Stimulated activated CD4-positive, alpha-beta T cell treated with anti-CD3 and anti-CD28 coated beads, Interleukin-15, amount 100 ng/mL, for 1 hour (primary cell): ENCODE data around the gene ADK.
"Not testable (repeated sequence)": the region's sequence is repeated elsewhere in the genome, so short reads cannot be mapped to it uniquely, and the experiment has no call there.

ENCODE experiments used
- DNase-seq, 2 donors: peaks; one replicate each; pipeline ENCODE4 v3.0.0-alpha.2; 2020; ENCODE audit warnings: low read depth in 1 of 2, low spot score in 1 of 2

Gene ADK

DNA sequence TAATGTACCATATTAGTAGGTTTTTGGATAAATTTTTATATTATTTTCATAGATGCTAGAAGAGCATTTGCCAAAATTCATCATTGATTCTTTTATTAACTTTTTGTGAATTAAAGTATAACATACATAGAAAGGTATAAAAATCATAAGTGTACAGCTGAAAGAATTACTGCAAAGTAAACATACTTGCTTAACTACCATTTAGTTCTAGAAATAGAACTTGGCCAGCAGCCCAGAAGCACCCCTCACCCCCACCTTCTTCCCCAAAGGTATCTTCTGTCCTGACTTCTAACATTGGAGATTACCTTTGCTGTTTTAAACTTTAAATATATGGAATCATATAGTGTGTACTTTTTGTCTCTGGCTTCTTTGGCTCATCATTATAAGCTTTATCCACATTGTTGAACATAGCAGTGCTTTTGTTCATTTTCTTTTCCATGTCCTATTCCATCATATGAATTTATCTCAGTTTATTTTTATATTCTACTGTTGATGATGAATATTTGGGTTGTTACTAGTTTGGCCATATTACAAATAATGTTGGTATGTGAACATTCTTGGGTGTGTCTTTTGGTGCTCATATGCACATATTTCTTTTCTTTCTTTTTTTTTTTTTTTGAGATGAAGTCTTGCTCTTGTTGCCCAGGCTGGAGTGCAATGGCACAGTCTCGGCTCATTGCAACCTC is 142.8 kb downstream of the ADK start:
- no peak for DNase-seq

DNA sequence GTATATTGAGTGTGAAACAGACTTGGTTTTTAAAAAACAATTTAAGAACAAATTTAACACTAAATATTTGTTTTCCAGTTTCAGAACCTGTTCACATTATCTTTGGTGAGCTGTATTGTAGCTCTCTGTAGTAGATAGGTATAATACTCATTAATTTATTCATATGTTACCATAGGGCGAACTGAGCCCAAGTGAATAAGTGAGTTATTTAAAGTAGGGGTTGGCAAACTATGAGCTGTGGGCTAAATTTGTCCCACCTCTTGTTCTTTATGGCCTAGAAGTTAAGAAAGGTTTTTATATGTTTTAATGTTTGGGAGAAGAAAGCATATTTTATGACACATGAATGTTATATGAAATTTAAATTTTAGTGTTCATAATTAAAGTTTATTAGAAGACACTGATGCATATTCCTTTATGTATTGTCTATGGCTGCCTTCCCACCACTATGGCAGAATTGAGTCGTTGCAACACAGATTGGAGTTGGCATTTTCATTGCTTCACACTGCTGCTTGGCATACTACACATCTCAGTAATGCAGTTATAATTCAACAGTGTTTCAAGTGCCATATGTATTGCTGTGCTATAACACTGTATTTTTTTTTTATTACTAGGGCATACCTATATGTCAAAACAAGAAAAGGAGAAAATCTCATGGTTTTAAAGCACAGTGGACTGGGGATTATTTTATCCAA is 146.5 kb downstream of the ADK start:
- no peak for DNase-seq

DNA sequence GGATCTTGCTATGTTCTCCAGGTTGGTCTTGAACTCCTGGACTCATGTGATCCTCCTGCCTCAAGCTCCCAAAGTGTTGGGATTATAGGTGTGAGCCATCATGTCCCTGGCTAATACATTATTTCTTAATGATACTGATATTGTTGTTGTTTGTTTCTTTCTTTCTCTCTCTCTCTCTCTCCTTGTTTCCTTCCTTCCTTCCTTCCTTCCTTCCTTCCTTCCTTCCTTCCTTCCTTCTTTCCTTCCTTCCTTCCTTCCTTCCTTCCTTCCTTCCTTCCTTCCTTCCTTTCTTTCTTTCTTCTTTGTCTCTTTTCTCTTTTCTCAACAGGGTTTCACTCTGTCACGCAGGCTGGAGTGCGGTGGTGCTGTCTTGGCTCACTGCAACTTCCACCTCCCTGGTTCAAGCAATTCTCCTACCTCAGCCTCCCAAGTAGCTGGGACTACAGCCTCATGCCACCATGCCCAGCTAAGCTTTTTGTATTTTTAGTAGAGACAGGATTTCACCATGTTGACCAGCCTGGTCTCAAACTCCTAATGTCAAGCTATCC is 149.1 kb downstream of the ADK start:
- not testable (repeated sequence) for DNase-seq

DNA sequence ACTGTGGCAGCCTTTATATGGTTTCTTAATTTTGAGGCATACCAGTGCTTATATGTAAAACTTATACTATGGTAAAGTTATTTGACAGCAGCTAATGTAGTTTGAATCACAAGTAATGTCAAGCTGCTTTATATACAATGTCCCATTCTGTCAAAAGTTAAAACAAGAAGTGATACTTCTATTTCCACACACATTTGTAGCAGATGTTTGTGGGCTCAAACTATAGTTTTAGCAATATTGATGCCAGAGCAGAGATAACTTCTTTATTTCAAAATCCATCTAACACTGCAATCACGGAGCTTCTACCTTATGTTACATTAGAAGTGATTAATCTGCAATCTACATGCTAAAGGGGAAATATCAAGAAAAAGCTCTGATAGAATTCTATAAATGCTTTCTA is 149.6 kb downstream of the ADK start:
- DNase-seq: no peak

DNA sequence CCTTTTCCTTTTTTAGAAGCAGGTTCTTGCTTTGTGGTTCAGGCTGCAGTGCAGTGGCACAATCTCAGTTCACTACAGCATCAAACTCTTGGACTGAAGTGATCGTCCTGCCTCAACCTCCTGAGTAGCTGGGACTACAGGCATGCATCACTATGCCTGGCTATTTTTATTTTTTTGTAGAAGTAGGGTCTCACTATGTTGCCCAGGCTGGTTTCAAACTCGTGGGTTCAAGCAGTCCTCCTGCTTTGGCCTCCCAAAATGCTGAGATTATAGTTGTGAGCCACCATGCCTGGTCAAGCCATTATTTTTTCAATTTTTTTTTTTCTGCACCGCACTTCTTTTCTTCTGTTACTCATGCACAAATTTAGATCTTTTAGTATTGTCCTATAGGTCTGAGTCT is 154.7 kb downstream of the ADK start:
- no peak for DNase-seq

DNA sequence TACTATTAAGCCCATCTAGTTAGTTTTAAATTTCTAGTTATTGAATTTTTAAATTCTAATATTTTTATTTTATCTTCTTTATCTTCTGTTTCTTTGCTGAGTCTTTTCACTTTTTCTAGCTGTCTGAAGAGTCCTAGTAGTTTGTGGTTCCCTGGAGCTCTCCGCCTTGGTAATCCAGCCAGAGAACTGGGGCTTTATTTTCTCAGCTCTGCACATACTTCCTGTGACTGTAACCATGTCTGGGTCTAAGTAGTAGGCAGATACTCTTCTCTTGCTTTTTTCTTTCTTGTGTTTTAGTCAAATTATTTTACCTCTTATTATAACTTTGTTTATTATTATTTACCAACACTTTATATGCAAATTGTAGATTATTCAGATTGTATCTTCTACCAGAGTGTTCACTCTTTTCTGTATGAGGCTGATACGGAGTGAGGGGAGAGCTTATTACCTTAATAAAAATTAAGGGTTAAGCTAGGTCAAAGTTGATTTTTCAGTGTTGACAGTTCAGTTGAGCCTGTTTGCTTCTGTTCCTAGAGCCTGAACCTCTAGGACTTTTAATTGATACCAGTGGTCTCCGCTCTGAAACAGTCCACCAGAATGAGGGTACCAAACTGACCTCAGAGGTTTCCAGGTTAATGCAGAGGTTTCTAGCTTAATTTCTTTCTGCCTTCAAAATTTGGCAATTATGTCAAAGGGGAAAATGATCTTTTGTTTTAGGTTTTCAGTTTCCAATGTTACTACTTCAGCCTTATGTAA is 155.4 kb downstream of the ADK start:
- no peak for DNase-seq

DNA sequence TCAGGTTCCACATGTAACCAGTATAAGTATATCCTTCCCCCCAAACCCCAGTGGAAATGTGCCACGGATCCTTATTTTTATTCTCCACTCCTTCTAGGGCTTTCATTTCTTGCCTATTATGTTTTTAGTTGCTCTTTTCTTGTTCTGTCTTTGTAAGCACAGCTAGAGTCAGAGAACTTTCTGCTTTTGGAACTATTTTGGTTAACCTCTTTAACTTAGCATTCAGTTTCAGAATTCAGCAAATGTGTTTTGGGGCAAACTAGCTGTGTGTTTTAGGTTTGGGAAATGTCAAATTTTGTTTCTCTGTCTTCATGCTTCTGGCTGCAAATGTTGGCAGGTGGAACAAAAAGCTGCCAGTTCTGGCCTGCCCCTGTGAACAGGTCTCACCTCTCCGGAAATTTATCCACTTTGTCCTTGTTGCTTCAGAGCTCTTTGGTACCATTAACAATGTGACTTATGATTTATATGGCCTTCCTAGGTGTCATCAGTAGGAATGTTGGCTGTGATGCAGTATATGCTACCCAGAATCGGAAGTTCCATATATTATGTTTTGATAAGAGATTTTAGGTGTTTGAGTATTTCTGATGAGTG is 156.1 kb downstream of the ADK start:
- no peak for DNase-seq

DNA sequence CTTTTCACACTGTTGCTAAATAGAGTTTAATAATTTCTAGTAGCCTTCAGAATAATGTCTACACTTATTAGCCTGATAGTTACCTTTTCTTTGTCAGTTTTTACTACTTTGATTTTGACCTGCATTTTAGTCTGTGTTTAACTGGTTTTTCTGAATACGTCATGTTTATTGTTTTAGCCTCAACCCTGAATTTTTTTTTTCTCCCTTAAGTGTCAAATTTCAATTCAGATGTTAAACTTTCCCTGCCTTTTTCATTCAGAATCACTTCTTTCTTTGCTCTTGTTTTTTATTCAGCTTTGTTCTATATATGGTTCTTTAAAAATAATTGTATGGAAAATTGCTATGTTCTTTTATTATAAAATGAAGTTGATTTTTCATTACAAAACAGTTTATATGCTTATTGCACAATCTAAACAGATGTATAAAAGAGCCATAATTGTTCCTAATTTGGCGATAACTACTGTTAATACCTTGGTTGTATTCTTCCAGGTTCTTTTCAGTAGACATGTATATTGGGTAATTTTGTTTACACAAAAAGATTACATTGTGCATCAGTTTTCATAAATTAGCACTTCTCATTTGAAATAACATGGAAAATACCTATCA is 159.7 kb downstream of the ADK start:
- no peak for DNase-seq

DNA sequence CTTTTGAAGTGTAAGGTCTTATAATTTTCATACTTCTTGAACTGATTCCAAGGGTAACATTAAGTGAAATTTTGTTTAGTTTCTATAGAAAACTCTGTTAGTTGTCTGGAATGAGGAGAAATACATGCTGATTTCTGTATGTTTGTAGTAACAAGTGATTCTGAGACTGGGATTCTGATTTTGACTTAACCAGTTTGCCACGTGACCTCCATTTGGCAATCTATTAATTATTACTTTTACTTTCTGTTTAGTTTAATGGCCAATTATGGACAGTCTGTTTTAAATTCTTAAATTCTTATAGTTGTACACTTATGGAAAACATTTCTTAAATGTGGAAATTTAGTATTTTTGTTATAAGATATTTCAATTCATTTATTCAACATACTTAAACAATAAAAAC is 163.1 kb downstream of the ADK start:
- no peak for DNase-seq

DNA sequence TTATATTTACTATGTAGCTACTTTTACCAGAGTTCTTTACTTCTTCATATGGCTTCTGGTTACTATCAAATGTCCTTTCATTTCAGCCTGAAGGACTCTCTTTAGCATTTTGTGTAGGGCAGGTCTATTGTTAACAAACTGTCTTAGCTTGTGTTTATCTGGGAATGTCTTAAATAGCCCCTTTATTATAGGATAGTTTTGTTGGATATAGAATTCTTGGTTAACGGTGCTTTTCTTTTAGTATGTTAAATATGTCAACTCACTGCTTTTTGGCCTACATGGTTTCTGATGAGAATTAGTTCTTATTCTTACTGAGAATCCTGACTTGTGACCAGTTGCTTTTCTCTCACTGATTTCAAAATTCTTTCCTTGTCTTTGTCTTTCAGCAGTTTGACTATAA is 169.0 kb downstream of the ADK start:
- no peak for DNase-seq

DNA sequence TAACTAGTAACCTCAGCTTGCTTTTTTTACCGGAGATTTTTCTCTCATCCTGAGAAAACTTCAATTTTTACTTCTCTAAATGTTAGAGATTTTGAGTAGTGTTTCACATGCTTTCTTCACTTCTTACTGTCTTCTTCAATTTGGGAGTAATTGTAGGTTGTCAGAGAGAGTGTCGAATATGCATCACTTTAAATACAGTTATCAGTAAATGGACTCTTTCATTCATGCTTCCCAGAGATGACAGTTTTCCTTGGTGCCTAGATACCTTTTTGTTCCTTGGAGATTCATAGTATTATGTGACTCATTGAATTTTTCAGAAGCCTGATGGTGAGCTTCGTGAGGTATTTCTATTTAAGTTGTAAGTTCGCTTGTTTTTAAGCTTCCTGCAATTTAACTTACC is 169.7 kb downstream of the ADK start:
- no peak for DNase-seq

DNA sequence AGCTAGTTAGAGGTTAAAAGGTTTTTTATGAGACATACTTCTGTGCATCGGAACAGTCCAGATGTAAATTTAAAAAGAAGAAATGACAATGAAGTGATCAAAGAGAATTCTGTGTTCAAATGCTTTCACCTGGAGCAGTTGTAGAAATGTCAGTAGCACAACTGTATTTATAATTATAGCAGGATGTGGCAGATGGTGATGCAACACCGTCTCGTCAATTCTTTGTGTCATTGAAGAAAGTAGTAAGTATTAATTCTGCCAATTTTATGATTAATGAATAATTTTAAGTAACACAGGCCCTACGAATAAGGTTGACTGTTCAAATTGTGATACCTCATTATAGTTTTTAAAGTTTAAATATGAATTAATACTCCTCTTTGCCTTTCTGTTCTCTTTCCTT is 171.1 kb downstream of the ADK start:
- no peak for DNase-seq

DNA sequence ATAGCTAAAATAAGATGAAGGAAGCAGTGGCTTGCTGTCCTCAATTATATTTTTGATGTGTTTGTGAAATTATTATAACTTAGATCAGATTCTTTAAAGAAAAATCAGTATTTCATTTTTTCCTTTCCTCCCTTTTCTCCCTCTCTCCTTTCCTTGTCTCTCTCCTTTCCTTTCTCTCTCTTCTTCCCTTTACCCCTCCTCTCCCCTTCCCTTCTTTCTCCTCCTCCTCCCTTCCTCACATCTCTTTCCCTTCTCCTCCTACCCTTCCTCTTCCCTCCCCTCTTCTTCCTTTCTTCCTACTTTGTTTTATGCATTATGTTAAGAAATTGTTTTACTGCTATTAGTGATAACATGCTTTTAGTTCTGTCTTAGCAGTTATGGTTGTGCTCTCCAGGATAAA is 171.5 kb downstream of the ADK start:
- no peak for DNase-seq

DNA sequence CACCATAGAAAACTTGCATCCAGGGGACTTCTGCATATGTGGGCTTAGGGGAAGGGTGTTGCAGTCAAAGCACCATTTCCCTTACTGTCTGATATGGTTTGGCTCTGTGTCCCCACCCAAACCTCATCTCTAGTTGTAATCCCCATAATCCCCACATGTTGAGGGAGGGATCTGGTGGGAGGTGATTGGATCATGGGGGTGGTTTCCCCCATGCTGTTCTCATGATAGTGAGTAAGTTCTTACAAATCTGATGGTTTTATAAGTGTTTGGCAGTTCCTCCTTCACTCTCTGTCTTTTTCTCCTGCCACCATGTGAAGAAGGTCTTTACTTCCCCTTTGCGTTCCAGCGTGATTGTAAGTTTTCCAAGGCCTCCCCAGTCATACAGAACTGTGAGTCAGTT is 177.4 kb downstream of the ADK start:
- no peak for DNase-seq

DNA sequence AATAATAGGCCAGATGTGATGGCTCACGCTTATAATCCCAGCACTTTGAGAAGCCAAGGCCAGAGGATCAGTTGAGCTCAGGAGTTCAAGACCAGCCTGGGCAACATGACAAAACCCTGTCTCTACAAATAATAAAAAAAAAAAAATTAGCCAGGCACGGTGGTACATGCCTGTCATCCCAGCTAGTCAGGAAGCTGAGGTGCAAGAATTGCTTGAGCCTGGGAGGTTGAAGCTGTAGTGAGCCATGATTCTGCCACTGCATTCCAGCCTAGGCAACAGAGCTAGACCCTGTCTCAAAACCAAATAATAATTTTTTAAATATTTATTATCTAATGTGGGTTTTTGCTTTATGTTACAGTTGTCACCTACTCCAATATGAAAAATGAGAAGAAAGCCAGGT is 178.9 kb downstream of the ADK start:
- DNase-seq: no peak

DNA sequence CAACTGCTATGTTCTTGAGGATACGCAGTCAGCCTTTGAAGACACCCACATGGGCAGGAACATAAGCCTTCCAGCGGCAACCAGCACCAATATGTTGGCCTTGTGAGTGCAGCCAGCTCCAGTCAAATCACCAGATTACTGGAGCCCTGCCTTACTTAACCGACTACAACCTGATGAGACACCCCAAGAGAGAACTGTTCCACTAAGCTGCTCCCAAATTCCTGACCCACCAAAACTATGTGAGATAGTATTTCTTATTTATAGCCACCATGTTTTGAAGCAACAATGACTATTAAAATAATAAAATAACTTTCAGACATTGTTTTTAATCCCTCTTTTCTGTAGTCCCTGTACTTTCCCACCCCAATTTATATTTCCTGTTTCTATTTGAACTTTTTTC is 179.6 kb downstream of the ADK start:
- no peak for DNase-seq

DNA sequence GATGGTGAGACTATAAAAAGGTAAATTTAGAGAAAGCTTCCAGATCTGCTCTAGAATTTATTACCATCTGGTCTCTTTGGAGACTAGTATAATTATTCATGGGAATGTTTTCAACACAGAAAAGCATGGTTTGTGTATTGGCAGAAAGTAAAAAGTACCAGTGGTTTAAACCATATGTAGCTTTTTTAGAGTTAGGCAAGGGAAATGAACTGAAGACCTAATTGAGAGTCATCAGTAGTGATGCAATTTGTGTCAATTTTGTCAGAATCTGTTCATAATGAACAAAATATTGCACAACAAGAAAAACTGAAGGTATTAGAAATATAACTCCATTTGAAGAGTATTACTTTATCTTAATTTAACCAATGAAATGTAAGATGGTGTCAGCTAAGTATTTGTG is 181.4 kb downstream of the ADK start:
- no peak for DNase-seq

DNA sequence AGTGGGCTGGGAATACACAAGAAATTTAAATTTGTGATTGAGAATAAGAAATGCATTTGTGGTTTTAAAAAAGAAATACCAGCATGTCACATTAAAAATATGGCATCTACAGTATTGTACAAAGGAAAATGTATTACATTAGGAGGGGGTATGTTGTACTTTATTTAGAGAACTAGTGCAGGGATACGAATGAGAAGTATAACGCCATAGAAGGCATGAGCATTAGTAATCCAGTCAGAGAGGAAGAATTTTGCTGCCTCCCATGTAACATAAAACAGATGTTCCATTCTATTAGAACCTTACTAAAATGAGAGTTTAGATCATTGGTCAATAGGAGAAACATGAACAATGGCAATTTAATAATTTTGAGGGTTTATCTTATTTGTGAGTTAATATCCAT is 182.2 kb downstream of the ADK start:
- no peak for DNase-seq

DNA sequence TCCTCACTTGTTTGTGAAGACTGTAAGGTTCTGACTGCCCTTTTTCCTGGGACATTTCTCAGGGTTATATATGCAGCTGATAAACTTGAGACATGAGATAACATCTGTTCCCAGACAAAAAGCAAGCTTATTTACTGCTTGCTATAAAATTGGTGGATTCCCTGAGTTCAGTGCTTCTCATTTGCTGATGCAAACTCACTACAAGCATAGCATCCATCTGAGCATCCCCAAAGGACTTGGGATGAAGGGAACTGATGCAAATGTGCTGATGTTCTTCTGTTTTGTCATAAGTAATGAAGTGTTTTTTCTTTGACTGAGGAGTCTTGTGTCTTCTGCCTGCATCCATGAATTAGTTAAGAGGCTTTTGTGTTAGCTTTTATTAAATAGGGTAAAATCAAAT is 183.2 kb downstream of the ADK start:
- no peak for DNase-seq

DNA sequence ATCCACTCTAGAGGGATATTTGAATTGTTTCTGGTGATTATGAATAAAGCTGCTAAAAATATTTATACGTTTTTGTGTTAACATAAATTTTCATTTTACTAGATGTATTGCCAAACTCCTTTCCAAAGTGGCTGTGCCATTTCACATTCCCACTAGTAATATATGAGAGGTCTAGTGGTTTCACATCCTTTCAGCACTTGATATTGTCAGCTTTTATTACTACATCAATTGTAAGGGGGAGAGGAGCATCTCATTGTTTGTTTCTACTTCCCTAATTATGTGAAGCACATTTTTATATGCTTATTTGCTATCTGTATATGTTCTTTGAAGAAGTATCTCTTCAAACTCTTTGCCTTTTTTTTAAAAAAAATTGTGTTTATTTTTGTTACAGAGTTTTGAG is 184.5 kb downstream of the ADK start:
- no peak for DNase-seq

DNA sequence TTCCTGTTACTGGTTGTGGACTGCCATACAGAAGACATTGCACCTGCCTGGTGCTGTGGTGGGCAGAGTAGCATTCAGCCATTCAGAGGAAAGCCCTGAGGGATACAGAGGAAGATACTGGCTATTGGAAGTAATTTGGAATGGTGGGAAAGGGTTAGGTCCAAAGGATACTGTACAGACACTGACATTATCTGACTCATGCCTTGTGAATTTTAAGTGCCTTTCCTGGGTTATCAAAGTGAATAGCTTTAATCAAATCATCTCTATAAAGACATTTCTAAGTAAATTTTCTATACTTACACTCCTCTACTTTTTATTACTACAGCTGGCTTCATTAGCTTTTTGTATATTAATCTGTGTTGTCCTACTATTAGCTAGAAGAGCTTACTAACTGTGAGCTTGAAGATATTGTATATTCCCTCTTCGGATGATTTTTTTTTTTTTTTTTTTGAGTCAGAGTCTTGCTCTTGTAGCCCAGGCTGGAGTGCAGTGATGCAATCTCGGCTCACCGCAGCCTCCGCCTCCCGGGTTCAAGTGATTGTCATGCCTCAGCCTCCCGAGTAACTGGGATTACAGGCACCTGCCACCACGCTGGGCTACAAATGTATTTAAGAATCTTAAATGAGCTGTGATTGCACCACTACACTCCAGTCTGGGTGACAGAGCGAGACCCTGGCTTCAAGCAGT is 186.5 kb downstream of the ADK start:
- DNase-seq: no peak
